Lung (tissue), 12 donors: ENCODE results near the gene CD34. TPM values are rescaled to one million over a fixed set of nuclear protein-coding genes. Genes with fewer than 3 reads are reported as not detected.
A peak's percentile ranks its signal among the peaks of the same experiment; 100 is the strongest.

Experiments used
- ATAC-seq: fragments of 200-7000 bp; cut with Tn5 transposase; one replicate; pipeline ENCODE4 v1.9.1; 2020; ENCODE audit warnings: moderate number of reproducible peaks; ENCODE audit not compliant: insufficient read depth, low FRiP score
- DNase-seq, 3 donors: peaks; one replicate each; pipeline ENCODE4 v3.0.0-alpha.2; 2013 to 2017
- H3K27ac ChIP-seq, 2 donors: one replicate each; pipeline ENCODE4 v1.5.1; 2013; ENCODE audit warnings: mild to moderate bottlenecking in 2 of 2, moderate library complexity in 2 of 2, control low read depth in 1 of 2, inconsistent platforms in 1 of 2, low read depth in 1 of 2, low read length in 1 of 2
- H3K27me3 ChIP-seq, 3 donors: one replicate each; pipeline ENCODE4 v1.5.1; 2013; ENCODE audit warnings: low read length in 2 of 3; ENCODE audit not compliant: control insufficient read depth in 3 of 3, insufficient read depth in 3 of 3
- H3K36me3 ChIP-seq, 4 donors: one replicate each; pipeline ENCODE4 v1.5.1; 2013; ENCODE audit warnings: low read length in 4 of 4, mild to moderate bottlenecking in 1 of 4, moderate library complexity in 1 of 4; ENCODE audit not compliant: control insufficient read depth in 4 of 4, insufficient read depth in 4 of 4
- H3K4me1 ChIP-seq, 5 donors: one replicate each; pipeline ENCODE4 v1.5.1; 2013; ENCODE audit warnings: low read length in 5 of 5, mild to moderate bottlenecking in 2 of 5, moderate library complexity in 1 of 5; ENCODE audit not compliant: control insufficient read depth in 5 of 5, insufficient read depth in 5 of 5
- H3K4me3 ChIP-seq: one replicate; pipeline ENCODE4 v1.5.1; 2013; ENCODE audit warnings: mild to moderate bottlenecking, control low read depth, moderate library complexity
- H3K9ac ChIP-seq, 2 donors: one replicate each; pipeline ENCODE4 v1.5.1; 2013; ENCODE audit warnings: low read length in 2 of 2, control low read depth in 1 of 2; ENCODE audit not compliant: insufficient read depth in 1 of 2
- H3K9me3 ChIP-seq, 4 donors: one replicate each; pipeline ENCODE4 v1.5.1; 2013; ENCODE audit warnings: low read length in 3 of 4, mild to moderate bottlenecking in 1 of 4, moderate library complexity in 1 of 4; ENCODE audit not compliant: control insufficient read depth in 4 of 4, insufficient read depth in 3 of 4
- CTCF ChIP-seq: IDR thresholded peaks from 2 replicates; pipeline ENCODE4 v1.5.1; 2012; ENCODE audit warnings: mild to moderate bottlenecking; ENCODE audit errors: control extremely low read depth, extremely low read depth
- WGBS, 2 donors: extraction: QIAGEN DNeasy Blood & Tissue Kit; methylation state at CpG; one replicate each; pipeline ENCODE4 v1.1.7; 2013; 5-methylcytosine and 5-hydroxymethylcytosine counted together
- polyA plus RNA-seq, 2 donors: library from polyadenylated mRNA; stranded (reverse); fragments of 200-250 nt; gene quantifications; one replicate each; pipeline ENCODE4 v1.2.1, GENCODE V29; 2013
- total RNA-seq, 2 donors: library from RNA; depleted of rRNA in 1 of 2; stranded (reverse); fragments of >200 nt in 1 of 2; gene quantifications; one replicate each; pipeline ENCODE4 v1.2.1, GENCODE V29; 2014 to 2021
- donor health status: control.
- donor health status: control.
- donor health status: Bipolar disorder and iron deficiency.
- donor health status: healthy.
- donor health status: DM: yes; HTN: yes; CAD: no.

Gene CD34
- total and polyA plus RNA-seq, 4 donors = 23.6 to 81.9 (median 37.1) TPM

- no peaks in the 10 kb centered on the region for H3K9me3 ChIP-seq
- no peak for TF ChIP-seq CTCF
- H3K9ac ChIP-seq = no peak overlapping the region
- no peak for ATAC-seq
- H3K27ac ChIP-seq = peak overlapping the region; percentile 65 to 82
- 45 to 73% methylated on average over 8 of the region's 8 CpGs for WGBS, 2 donors
- no peak for DNase-seq
- no peak overlapping the region for H3K4me3 ChIP-seq
- H3K4me1 ChIP-seq = peaks cover 0 to 58% (median 12%) of the 10 kb centered on the region in 5 donors
- peaks cover 0 to 4% (median 0%) of the 10 kb centered on the region in 4 donors for H3K36me3 ChIP-seq
- H3K27me3 ChIP-seq = no peaks in the 10 kb centered on the region
Observed at GRCh38 chr1:207849646-207850045, 61.3 kb downstream of the CD34 start.

- H3K9ac ChIP-seq = no peak overlapping the region
- WGBS, 2 donors = 47 to 73% methylated on average over 3 of the region's 3 CpGs
- H3K9me3 ChIP-seq = no peaks in the 10 kb centered on the region
- DNase-seq = no peak
- peaks cover 0 to 4% (median 0%) of the 10 kb centered on the region in 4 donors for H3K36me3 ChIP-seq
- no peaks in the 10 kb centered on the region for H3K27me3 ChIP-seq
- ATAC-seq = no peak
- peaks cover 0 to 59% (median 12%) of the 10 kb centered on the region in 5 donors for H3K4me1 ChIP-seq
- peak overlapping the region; percentile 65 to 82 for H3K27ac ChIP-seq
- no peak overlapping the region for H3K4me3 ChIP-seq
- TF ChIP-seq CTCF = no peak
Observed at GRCh38 chr1:207849016-207849415, 61.9 kb downstream of the CD34 start.

GRCh38 chr1:207848234-207848633, 62.7 kb downstream of the CD34 start:
- peak; percentile 83 for ATAC-seq
- H3K27ac ChIP-seq = peak overlapping the region; percentile 79 to 88

More at GRCh38 chr1:207848234-207848633, 62.7 kb downstream of the CD34 start:
- Histone ChIP-seq H3K4me3 (no peak overlapping the region), H3K4me1 (peaks cover 0 to 55% (median 5%) of the 10 kb centered on the region in 5 donors), H3K9ac (no peak overlapping the region), H3K27me3 (no peaks in the 10 kb centered on the region), H3K9me3 (no peaks in the 10 kb centered on the region), H3K36me3 (peaks cover 0 to 4% (median 0%) of the 10 kb centered on the region in 4 donors)
- TF ChIP-seq CTCF = no peak
- peak in 2 of 3 donors; percentile 23 to 60 for DNase-seq
- 12 to 18% methylated on average over 5 of the region's 5 CpGs for WGBS, 2 donors
